HG03460 (cell line): ENCODE results near the gene PCGF3.

Experiments
- ATAC-seq: cut with Tn5 transposase; IDR thresholded peaks from one replicate; pipeline ENCODE4 v1.9.1; 2021; ENCODE audit not compliant: unreplicated experiment

The PCGF3 gene

GRCh38 chr4:705278-706082, at the start of gene PCGF3:
TSS of gene PCGF3 (plus strand) at chr4:705832. CDS start at chr4:733681, 27,849 bp downstream.
- ATAC-seq: peak; percentile 88

GRCh38 chr4:656436-657337, 48.9 kb upstream of the PCGF3 start:
- ATAC-seq: no peak

GRCh38 chr4:657338-657833, 48.2 kb upstream of the PCGF3 start:
- no peak for ATAC-seq

GRCh38 chr4:657834-658667, 47.6 kb upstream of the PCGF3 start:
- ATAC-seq: no peak

- no peak for ATAC-seq
Observed at GRCh38 chr4:658681-659667, 46.7 kb upstream of the PCGF3 start.

GRCh38 chr4:659851-660250, 45.8 kb upstream of the PCGF3 start:
- no peak for ATAC-seq

GRCh38 chr4:660401-660800, 45.2 kb upstream of the PCGF3 start:
- ATAC-seq: no peak

GRCh38 chr4:661231-661630, 44.4 kb upstream of the PCGF3 start:
- no peak for ATAC-seq

GRCh38 chr4:661881-662761, 43.5 kb upstream of the PCGF3 start:
- no peak for ATAC-seq

- ATAC-seq: no peak
Observed at GRCh38 chr4:663046-663437, 42.6 kb upstream of the PCGF3 start.

- peak; percentile 61 for ATAC-seq
Observed at GRCh38 chr4:663438-664428, 41.9 kb upstream of the PCGF3 start.

- ATAC-seq: no peak
Observed at GRCh38 chr4:664713-665231, 40.9 kb upstream of the PCGF3 start.

- no peak for ATAC-seq
Observed at GRCh38 chr4:665381-665750, 40.3 kb upstream of the PCGF3 start.

- ATAC-seq: no peak
Observed at GRCh38 chr4:665751-666435, 39.7 kb upstream of the PCGF3 start.

GRCh38 chr4:666436-666810, 39.2 kb upstream of the PCGF3 start:
- no peak for ATAC-seq

GRCh38 chr4:666822-667544, 38.6 kb upstream of the PCGF3 start:
- no peak for ATAC-seq
